ENCODE measurements around the gene AMOTL1. TPM values are rescaled to one million over a fixed set of nuclear protein-coding genes. Genes with fewer than 3 reads are reported as not detected.

Gene AMOTL1
- total and polyA plus RNA-seq, 2 donors from 2014 or later: 6.1 to 52.3 TPM

DNA sequence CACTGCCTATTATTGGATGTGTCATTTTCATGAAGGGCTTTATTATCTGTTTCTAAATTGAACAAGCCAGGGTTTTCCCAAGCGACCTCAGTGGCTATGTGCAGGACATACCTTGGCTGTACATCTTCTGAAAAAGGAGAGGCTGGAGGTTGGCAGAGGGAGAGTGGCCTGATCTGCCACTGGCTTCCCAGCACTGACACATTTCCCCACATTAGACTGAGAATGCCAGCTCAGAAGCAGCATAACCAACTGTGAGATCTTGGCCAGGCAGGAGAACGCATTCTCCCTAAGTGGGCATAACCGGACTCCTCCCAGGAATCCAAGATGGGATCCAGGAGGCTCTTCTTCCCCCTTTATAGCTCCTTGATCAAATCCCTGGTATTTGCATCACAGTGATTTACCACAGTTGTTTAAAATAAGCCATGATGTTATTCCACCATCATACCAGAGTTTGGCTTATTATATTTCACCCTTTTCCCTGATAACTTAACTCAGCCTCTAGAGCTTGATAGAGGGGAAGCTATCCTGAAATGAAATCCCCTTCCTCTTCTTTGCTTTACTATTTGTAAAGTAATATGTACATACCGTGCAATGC lies 33.8 kb downstream of the AMOTL1 start:
- H3K9ac ChIP-seq (ENCODE audit: low read length in 3 of 3): no peak overlapping the region
- TF ChIP-seq, protein P1, sequence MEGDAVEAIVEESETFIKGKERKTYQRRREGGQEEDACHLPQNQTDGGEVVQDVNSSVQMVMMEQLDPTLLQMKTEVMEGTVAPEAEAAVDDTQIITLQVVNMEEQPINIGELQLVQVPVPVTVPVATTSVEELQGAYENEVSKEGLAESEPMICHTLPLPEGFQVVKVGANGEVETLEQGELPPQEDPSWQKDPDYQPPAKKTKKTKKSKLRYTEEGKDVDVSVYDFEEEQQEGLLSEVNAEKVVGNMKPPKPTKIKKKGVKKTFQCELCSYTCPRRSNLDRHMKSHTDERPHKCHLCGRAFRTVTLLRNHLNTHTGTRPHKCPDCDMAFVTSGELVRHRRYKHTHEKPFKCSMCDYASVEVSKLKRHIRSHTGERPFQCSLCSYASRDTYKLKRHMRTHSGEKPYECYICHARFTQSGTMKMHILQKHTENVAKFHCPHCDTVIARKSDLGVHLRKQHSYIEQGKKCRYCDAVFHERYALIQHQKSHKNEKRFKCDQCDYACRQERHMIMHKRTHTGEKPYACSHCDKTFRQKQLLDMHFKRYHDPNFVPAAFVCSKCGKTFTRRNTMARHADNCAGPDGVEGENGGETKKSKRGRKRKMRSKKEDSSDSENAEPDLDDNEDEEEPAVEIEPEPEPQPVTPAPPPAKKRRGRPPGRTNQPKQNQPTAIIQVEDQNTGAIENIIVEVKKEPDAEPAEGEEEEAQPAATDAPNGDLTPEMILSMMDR (IDR thresholded peaks at IDR 0.05; ENCODE audit: borderline replicate concordance, extremely low read depth, insufficient read depth): no peak
- no peaks in the 10 kb centered on the region for H3K4me1 ChIP-seq (ENCODE audit: control insufficient read depth in 2 of 3, insufficient read depth in 2 of 3, low read depth in 1 of 3, low read length in 3 of 3)
- peaks cover 0 to 7% (median 2%) of the 10 kb centered on the region in 3 donors for H3K36me3 ChIP-seq (ENCODE audit: control insufficient read depth in 2 of 3, insufficient read depth in 3 of 3, low read length in 3 of 3)
- FAIRE-seq: no peak
- H3K9me3 ChIP-seq (ENCODE audit: control insufficient read depth in 2 of 3, insufficient read depth in 1 of 3, low read length in 3 of 3): no peaks in the 10 kb centered on the region
- H3K27me3 ChIP-seq (ENCODE audit: control insufficient read depth, insufficient read depth, low read length): no peaks in the 10 kb centered on the region
- H3K27ac ChIP-seq (ENCODE audit: low read depth in 2 of 2, low read length in 2 of 2): no peak overlapping the region
- intact Hi-C loops (cut with DNase I): no loop called here
- DNase-seq: no peak
- H3K4me3 ChIP-seq (ENCODE audit: low read length in 3 of 3): no peak overlapping the region

DNA sequence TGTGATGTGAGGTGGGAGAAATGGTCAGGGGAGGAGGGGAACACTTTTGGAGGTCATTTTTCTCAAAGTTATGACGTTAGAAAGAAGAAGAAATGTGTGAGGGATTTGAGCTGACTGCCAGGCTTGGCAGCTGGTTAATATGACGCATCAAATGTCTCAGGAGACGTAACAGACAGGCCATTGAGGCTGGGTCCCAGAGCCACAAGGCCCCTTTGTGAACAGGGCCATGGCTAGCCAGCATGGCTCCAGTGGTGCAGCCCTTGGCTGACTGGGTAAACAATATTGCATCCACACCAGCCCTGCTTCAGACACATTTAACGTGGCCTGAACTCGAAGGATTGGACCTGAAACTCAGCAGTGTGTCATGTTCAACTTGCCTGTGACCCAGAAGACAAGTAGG lies 34.3 kb downstream of the AMOTL1 start:
- Histone ChIP-seq H3K27ac (ENCODE audit: low read depth in 2 of 2, low read length in 2 of 2) (no peak overlapping the region), H3K4me1 (ENCODE audit: control insufficient read depth in 2 of 3, insufficient read depth in 2 of 3, low read depth in 1 of 3, low read length in 3 of 3) (no peaks in the 10 kb centered on the region), H3K27me3 (ENCODE audit: control insufficient read depth, insufficient read depth, low read length) (no peaks in the 10 kb centered on the region), H3K9ac (ENCODE audit: low read length in 3 of 3) (no peak overlapping the region), H3K9me3 (ENCODE audit: control insufficient read depth in 2 of 3, insufficient read depth in 1 of 3, low read length in 3 of 3) (no peaks in the 10 kb centered on the region), H3K4me3 (ENCODE audit: low read length in 3 of 3) (no peak overlapping the region), H3K36me3 (ENCODE audit: control insufficient read depth in 2 of 3, insufficient read depth in 3 of 3, low read length in 3 of 3) (peaks cover 0 to 7% (median 2%) of the 10 kb centered on the region in 3 donors)
- FAIRE-seq (no peak), DNase-seq (no peak)
- intact Hi-C loops (cut with DNase I): no loop called here
- TF ChIP-seq, protein P1 (IDR thresholded peaks at IDR 0.05; ENCODE audit: borderline replicate concordance, extremely low read depth, insufficient read depth): no peak

DNA sequence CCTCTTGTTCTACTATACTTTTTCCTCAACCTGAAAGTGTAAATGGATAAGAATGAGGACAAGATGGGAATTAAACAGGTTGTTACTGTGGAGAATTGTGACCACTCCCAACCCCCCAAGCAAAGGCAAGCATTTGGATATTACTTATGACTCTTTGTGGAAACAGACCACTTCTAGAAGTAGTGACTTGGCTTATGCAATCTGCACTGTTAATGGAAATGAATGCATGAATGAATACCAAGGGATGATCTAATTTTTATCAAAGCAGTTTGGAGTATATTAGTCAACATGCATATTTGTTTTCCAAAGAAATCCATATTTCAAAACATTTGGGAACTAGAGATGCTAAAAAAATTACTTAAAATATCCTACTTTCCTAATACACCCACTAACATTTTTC lies 35.3 kb downstream of the AMOTL1 start:
- no peaks in the 10 kb centered on the region for H3K27me3 ChIP-seq (ENCODE audit: control insufficient read depth, insufficient read depth, low read length)
- H3K9me3 ChIP-seq (ENCODE audit: control insufficient read depth in 2 of 3, insufficient read depth in 1 of 3, low read length in 3 of 3): no peaks in the 10 kb centered on the region
- DNase-seq (no peak), FAIRE-seq (no peak)
- intact Hi-C loops (cut with DNase I): no loop called here
- no peak overlapping the region for H3K9ac ChIP-seq (ENCODE audit: low read length in 3 of 3)
- no peak overlapping the region for H3K27ac ChIP-seq (ENCODE audit: low read depth in 2 of 2, low read length in 2 of 2)
- TF ChIP-seq, protein P1 (IDR thresholded peaks at IDR 0.05; ENCODE audit: borderline replicate concordance, extremely low read depth, insufficient read depth): no peak
- no peak overlapping the region for H3K4me3 ChIP-seq (ENCODE audit: low read length in 3 of 3)
- H3K4me1 ChIP-seq (ENCODE audit: control insufficient read depth in 2 of 3, insufficient read depth in 2 of 3, low read depth in 1 of 3, low read length in 3 of 3): no peaks in the 10 kb centered on the region
- H3K36me3 ChIP-seq (ENCODE audit: control insufficient read depth in 2 of 3, insufficient read depth in 3 of 3, low read length in 3 of 3): peaks cover 0 to 7% (median 2%) of the 10 kb centered on the region in 3 donors

DNA sequence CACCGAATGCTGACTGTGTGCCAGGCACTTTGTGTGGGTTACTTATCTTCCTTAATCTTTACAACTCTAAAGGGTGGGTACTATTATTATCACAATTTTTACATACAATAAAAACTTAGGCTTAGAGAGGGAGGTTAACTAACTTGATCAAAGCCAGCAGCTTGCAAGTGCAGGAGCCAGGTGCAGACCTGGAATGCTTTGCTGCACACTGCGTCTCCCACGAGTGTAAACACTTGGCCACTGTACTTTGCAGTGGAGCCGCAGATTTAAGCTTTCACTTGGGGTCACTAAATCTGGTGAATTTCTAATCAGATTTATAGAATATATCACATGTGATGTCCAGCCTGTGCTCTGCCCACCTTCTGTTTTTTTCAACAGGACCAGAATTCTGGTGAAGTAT lies 36.7 kb downstream of the AMOTL1 start:
- Histone ChIP-seq H3K4me3 (ENCODE audit: low read length in 3 of 3) (no peak overlapping the region), H3K36me3 (ENCODE audit: control insufficient read depth in 2 of 3, insufficient read depth in 3 of 3, low read length in 3 of 3) (peaks cover 0 to 7% (median 4%) of the 10 kb centered on the region in 3 donors), H3K4me1 (ENCODE audit: control insufficient read depth in 2 of 3, insufficient read depth in 2 of 3, low read depth in 1 of 3, low read length in 3 of 3) (no peaks in the 10 kb centered on the region), H3K9ac (ENCODE audit: low read length in 3 of 3) (no peak overlapping the region), H3K27ac (ENCODE audit: low read depth in 2 of 2, low read length in 2 of 2) (no peak overlapping the region), H3K27me3 (ENCODE audit: control insufficient read depth, insufficient read depth, low read length) (no peaks in the 10 kb centered on the region), H3K9me3 (ENCODE audit: control insufficient read depth in 2 of 3, insufficient read depth in 1 of 3, low read length in 3 of 3) (no peaks in the 10 kb centered on the region)
- FAIRE-seq (no peak), DNase-seq (no peak)
- TF ChIP-seq, protein P1 (IDR thresholded peaks at IDR 0.05; ENCODE audit: borderline replicate concordance, extremely low read depth, insufficient read depth): no peak
- intact Hi-C loops (cut with DNase I): no loop called here
